Measurements from ENCODE around the gene CLDN7. TPM values are rescaled to one million over a fixed set of nuclear protein-coding genes. Genes with fewer than 3 reads are reported as not detected.

Gene CLDN7
- total RNA-seq, 1 donor from 2014 or later, result 546 TPM

DNA sequence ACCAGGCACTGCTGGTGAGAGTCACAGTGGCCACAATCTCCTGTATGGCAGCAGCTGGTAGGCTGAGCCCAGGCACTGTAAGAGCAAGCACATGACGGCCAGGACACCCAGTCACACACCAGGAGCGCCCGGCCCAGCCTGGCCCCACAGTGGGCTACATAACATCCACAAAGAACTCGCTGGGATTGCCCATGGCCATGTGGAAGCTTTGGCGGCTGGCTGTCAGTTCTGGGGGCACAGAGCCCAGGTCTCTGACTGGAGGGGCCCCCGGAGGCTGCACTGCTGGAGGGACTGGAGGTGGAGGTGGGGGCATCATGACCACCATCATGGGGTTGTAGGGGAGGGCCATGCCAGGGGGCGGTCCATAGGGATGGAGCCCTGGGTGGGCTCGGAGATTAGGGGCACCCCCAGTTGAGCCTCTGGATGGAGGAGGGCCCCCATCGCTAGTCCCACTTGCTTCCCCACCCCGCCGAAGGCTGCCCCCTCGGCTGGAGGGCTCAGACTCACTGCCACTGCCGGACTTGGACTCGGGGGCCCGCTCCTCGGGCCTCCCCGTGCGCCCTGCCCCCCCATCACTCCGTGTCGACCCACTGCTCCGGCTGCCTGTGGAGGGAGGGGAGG is 36.5 kb downstream of the CLDN7 start:
- H3K4me3 ChIP-seq (ENCODE audit: low read depth, low read length), result no peak overlapping the region
- FAIRE-seq, result no peak
- no peaks in the 10 kb centered on the region for H3K27me3 ChIP-seq (ENCODE audit: control insufficient read depth, insufficient read depth, low read length)
- TF ChIP-seq, protein P1, sequence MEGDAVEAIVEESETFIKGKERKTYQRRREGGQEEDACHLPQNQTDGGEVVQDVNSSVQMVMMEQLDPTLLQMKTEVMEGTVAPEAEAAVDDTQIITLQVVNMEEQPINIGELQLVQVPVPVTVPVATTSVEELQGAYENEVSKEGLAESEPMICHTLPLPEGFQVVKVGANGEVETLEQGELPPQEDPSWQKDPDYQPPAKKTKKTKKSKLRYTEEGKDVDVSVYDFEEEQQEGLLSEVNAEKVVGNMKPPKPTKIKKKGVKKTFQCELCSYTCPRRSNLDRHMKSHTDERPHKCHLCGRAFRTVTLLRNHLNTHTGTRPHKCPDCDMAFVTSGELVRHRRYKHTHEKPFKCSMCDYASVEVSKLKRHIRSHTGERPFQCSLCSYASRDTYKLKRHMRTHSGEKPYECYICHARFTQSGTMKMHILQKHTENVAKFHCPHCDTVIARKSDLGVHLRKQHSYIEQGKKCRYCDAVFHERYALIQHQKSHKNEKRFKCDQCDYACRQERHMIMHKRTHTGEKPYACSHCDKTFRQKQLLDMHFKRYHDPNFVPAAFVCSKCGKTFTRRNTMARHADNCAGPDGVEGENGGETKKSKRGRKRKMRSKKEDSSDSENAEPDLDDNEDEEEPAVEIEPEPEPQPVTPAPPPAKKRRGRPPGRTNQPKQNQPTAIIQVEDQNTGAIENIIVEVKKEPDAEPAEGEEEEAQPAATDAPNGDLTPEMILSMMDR (IDR thresholded peaks at IDR 0.05; ENCODE audit: insufficient read depth, low read length, severe bottlenecking), result no peak
- no peak for DNase-seq (ENCODE audit: low read depth)
- H3K36me3 ChIP-seq (ENCODE audit: control insufficient read depth, insufficient read depth, low read length), result peaks cover 49% of the 10 kb centered on the region

GRCh38 chr17:7224661-7225111 is 37.6 kb downstream of the CLDN7 start:
- DNase-seq (ENCODE audit: low read depth) (no peak), FAIRE-seq (no peak)
- H3K27me3 ChIP-seq (ENCODE audit: control insufficient read depth, insufficient read depth, low read length), result no peaks in the 10 kb centered on the region
- TF ChIP-seq, protein P1 (IDR thresholded peaks at IDR 0.05; ENCODE audit: insufficient read depth, low read length, severe bottlenecking), result no peak
- peaks cover 44% of the 10 kb centered on the region for H3K36me3 ChIP-seq (ENCODE audit: control insufficient read depth, insufficient read depth, low read length)
- no peak overlapping the region for H3K4me3 ChIP-seq (ENCODE audit: low read depth, low read length)

DNA sequence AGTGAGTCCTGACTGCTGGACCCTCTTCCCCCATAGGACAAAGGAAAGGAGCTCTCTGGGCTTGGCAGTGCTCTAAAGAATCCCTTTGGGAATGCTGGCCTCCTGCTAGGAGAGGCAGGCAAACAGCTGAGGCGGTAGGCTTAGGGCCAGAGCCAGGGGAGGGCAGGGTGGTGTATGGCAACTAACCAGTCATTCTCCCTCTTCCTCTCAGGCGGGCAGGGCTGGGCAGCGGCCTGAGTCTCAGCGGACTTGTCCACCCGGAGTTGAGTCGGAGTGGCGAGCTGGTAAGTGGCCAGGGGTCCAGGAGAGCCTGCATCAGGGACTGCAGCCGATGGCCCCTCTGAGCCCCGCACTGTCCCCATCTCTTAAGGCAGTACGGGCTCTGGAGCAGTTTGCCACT is 38.2 kb downstream of the CLDN7 start:
- TF ChIP-seq, protein P1 (IDR thresholded peaks at IDR 0.05; ENCODE audit: insufficient read depth, low read length, severe bottlenecking), result no peak
- Histone ChIP-seq H3K36me3 (ENCODE audit: control insufficient read depth, insufficient read depth, low read length) (peaks cover 38% of the 10 kb centered on the region), H3K27me3 (ENCODE audit: control insufficient read depth, insufficient read depth, low read length) (no peaks in the 10 kb centered on the region), H3K4me3 (ENCODE audit: low read depth, low read length) (no peak overlapping the region)
- DNase-seq (ENCODE audit: low read depth) (no peak), FAIRE-seq (no peak)

GRCh38 chr17:7223375-7223774 is 38.9 kb downstream of the CLDN7 start:
- no peak for FAIRE-seq
- no peak overlapping the region for H3K4me3 ChIP-seq (ENCODE audit: low read depth, low read length)
- peaks cover 38% of the 10 kb centered on the region for H3K36me3 ChIP-seq (ENCODE audit: control insufficient read depth, insufficient read depth, low read length)
- H3K27me3 ChIP-seq (ENCODE audit: control insufficient read depth, insufficient read depth, low read length), result no peaks in the 10 kb centered on the region
- peak; percentile 28 for DNase-seq (ENCODE audit: low read depth)
- TF ChIP-seq, protein P1 (IDR thresholded peaks at IDR 0.05; ENCODE audit: insufficient read depth, low read length, severe bottlenecking), result no peak

- DNase-seq (ENCODE audit: low read depth) (no peak), FAIRE-seq (no peak)
- Histone ChIP-seq H3K27me3 (ENCODE audit: control insufficient read depth, insufficient read depth, low read length) (no peaks in the 10 kb centered on the region), H3K36me3 (ENCODE audit: control insufficient read depth, insufficient read depth, low read length) (peaks cover 37% of the 10 kb centered on the region), H3K4me3 (ENCODE audit: low read depth, low read length) (no peak overlapping the region)
- TF ChIP-seq, protein P1 (IDR thresholded peaks at IDR 0.05; ENCODE audit: insufficient read depth, low read length, severe bottlenecking), result no peak
Observed at GRCh38 chr17:7222972-7223292, 39.3 kb downstream of the CLDN7 start.
